ENCODE measurements around the gene PGS1. TPM values are rescaled to one million over a fixed set of nuclear protein-coding genes. Genes with fewer than 3 reads are reported as not detected.

The PGS1 gene
- total RNA-seq = 45.1 and 58.8 TPM in 2 replicates

GRCh38 chr17:78378225-78379130, at the start of gene PGS1:
PGS1 (plus strand) TSS chr17:78378649; CDS start chr17:78378666, 17 bp downstream.

GRCh38 chr17:78359997-78360370, 18.5 kb upstream of the PGS1 start, which contains the start of gene SOCS3:
SOCS3 (minus strand) TSS chr17:78360077; CDS start chr17:78359095, 982 bp downstream.

Other genes with a start within 250 kb of the PGS1 start
- gene TMC6, start 249.9 kb upstream of the PGS1 start, total RNA-seq = 35.1 and 42.7 TPM in 2 replicates
- under 0.01 and 0.76 TPM in 2 replicates for gene TMC8, start 247.9 kb upstream of the PGS1 start, total RNA-seq
- not detected in 2 replicates for gene C17orf99, start 232.3 kb upstream of the PGS1 start, total RNA-seq
- gene SYNGR2, start 210.1 kb upstream of the PGS1 start, total RNA-seq = 27.6 and 28.3 TPM in 2 replicates
- gene TK1, start 191.6 kb upstream of the PGS1 start, total RNA-seq = 121 and 148 TPM in 2 replicates
- 50.3 and 65.5 TPM in 2 replicates for gene AFMID, start 191.3 kb upstream of the PGS1 start, total RNA-seq
- 61.1 and 64.4 TPM in 2 replicates for gene BIRC5, start 164.4 kb upstream of the PGS1 start, total RNA-seq
- under 0.01 and 0.46 TPM in 2 replicates for gene TMEM235, start 147.0 kb upstream of the PGS1 start, total RNA-seq
- gene SOCS3, start 18.6 kb upstream of the PGS1 start, total RNA-seq = 24.0 and 63.2 TPM in 2 replicates
- gene DNAH17, start 198.7 kb downstream of the PGS1 start, total RNA-seq = under 0.01 TPM in 1 of 2 replicates, not detected in the other